Measurements from ENCODE around the gene RGS14. TPM values are rescaled to one million over a fixed set of nuclear protein-coding genes. Genes with fewer than 3 reads are reported as not detected.

RGS14 gene
- polyA plus RNA-seq, 4 donors, result 12.8 to 31.3 (median 20.6) TPM

DNA sequence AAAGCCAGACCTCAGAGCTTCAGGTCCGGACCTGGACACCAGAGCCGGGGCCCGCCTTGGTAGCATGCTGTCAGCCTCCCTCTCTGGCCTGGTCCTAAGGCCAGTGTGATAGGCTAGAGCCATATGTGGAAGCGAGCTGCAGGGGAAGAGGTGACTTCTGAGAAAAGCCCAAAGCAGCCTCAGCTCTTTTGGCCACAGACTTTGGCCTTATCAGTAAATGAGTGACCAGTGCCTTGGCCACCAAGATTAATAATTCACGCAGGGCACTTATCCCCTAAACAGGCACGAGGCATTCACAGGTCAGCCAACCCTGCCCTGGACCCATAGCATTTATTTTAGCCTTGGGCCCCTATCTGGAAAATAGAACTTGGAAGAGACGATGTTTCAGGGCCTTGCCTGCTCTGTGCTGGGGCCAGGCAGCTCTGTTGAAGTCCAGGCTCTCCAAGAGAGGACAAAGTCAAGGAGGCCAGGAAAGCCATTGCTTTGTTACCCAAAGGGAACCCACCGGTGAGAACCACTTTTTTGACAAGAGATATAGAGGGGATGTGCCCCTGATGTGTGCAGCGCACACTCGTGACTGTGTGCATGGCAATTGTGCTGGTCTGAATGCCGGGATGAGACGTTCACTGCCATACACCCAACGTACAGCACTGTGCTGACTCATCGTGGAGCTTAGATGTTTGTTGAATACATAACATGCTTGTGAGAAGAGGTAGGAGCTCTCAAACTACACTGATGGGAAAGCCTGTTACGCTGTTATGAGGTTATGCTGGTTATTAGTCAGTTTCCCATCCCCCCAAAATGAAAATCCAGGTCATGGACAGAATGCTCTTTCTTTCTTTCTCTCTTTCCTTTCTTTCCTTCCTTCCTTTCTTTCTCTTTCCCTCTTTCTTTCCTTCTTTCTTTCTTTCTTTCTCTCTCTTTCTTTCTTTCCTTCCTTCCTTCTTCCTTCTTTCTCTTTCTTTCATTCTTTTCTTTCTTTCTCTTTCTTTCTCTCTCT, 21.5 kb downstream of the RGS14 start:
- Histone ChIP-seq H3K36me3 (ENCODE audit: control insufficient read depth in 3 of 3, insufficient read depth in 2 of 3, low read depth in 1 of 3, low read length in 3 of 3) (no peaks in the 10 kb centered on the region), H3K27ac (ENCODE audit: low read depth in 1 of 3, low read length in 2 of 3) (peak overlapping the region in 1 of 3 donors; percentile 17), H3K9me3 (ENCODE audit: control insufficient read depth in 2 of 2, insufficient read depth in 1 of 2, low read depth in 1 of 2, low read length in 1 of 2) (no peaks in the 10 kb centered on the region), H3K4me3 (ENCODE audit: low read depth in 1 of 3, low read length in 3 of 3) (no peak overlapping the region), H3K4me1 (ENCODE audit: control insufficient read depth in 3 of 3, insufficient read depth in 2 of 3, low read depth in 1 of 3, low read length in 2 of 3) (peaks cover 0 to 7% (median 0%) of the 10 kb centered on the region in 3 donors), H3K27me3 (ENCODE audit: control insufficient read depth in 3 of 3, insufficient read depth in 3 of 3, low read length in 3 of 3) (peaks cover 0 to 4% (median 0%) of the 10 kb centered on the region in 3 donors)
- peak in 1 of 2 donors; percentile 51 for DNase-seq
- WGBS, 3 donors, result 71 to 77% (median 75%) methylated on average over 15 of the region's 15 CpGs
- FAIRE-seq, result no peak

DNA sequence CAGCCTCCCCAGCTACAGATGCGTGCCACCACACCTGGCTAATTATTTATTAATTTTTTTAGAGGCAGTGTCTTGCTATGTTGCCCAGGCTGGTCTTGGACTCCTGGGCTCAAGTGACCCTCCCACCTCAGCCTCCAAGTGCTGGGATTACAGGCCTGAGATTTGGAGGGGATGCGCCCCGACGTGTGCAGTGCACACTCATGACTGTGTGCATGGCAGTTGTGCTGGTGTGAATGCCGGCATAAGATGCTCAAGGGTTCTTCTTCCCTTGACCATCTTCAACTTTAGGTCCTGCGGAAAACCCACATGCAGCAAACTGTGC, 23.0 kb downstream of the RGS14 start:
- Histone ChIP-seq H3K36me3 (ENCODE audit: control insufficient read depth in 3 of 3, insufficient read depth in 2 of 3, low read depth in 1 of 3, low read length in 3 of 3) (no peaks in the 10 kb centered on the region), H3K4me1 (ENCODE audit: control insufficient read depth in 3 of 3, insufficient read depth in 2 of 3, low read depth in 1 of 3, low read length in 2 of 3) (peaks cover 0 to 7% (median 0%) of the 10 kb centered on the region in 3 donors), H3K27me3 (ENCODE audit: control insufficient read depth in 3 of 3, insufficient read depth in 3 of 3, low read length in 3 of 3) (peaks cover 0 to 4% (median 0%) of the 10 kb centered on the region in 3 donors), H3K27ac (ENCODE audit: low read depth in 1 of 3, low read length in 2 of 3) (no peak overlapping the region), H3K9me3 (ENCODE audit: control insufficient read depth in 2 of 2, insufficient read depth in 1 of 2, low read depth in 1 of 2, low read length in 1 of 2) (no peaks in the 10 kb centered on the region), H3K4me3 (ENCODE audit: low read depth in 1 of 3, low read length in 3 of 3) (no peak overlapping the region)
- DNase-seq (no peak), FAIRE-seq (no peak)
- 88 to 92% (median 91%) methylated on average over 6 of the region's 6 CpGs for WGBS, 3 donors

DNA sequence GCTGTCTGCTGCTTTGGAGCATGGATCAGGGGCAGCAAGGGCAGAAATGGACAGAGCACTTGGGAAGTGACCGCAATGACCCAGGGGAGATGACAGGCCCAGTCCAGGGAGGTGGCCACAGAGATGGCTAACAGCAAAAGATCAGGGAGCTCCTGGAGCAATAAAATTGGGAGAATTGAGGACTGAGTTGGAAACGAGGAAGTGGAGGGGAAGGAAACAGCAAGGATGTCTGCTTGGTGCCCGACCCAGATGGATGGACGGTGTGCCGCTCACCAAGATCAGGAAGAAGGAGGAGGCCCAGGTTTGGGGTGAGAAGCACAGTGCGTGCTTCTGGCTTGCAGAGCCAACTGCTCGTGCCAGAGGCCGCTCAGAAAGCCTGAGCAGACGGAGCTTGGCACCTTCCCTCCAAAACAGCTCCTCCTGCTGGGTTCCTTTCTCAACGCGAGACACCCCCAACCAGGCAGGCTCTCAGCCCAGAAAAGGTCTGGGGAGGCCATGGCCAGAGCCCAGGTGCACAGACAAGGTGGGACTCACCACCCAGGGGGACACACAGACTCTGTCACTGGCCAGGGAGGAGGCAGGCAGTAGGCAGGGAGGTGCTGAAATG, 24.8 kb downstream of the RGS14 start:
- H3K27ac ChIP-seq (ENCODE audit: low read depth in 1 of 3, low read length in 2 of 3), result no peak overlapping the region
- WGBS, 3 donors, result 25 to 42% (median 33%) methylated on average over 11 of the region's 11 CpGs
- H3K27me3 ChIP-seq (ENCODE audit: control insufficient read depth in 3 of 3, insufficient read depth in 3 of 3, low read length in 3 of 3), result peaks cover 0 to 4% (median 0%) of the 10 kb centered on the region in 3 donors
- H3K36me3 ChIP-seq (ENCODE audit: control insufficient read depth in 3 of 3, insufficient read depth in 2 of 3, low read depth in 1 of 3, low read length in 3 of 3), result no peaks in the 10 kb centered on the region
- no peak for DNase-seq
- no peak for FAIRE-seq
- H3K9me3 ChIP-seq (ENCODE audit: control insufficient read depth in 2 of 2, insufficient read depth in 1 of 2, low read depth in 1 of 2, low read length in 1 of 2), result no peaks in the 10 kb centered on the region
- peaks cover 0 to 7% (median 0%) of the 10 kb centered on the region in 3 donors for H3K4me1 ChIP-seq (ENCODE audit: control insufficient read depth in 3 of 3, insufficient read depth in 2 of 3, low read depth in 1 of 3, low read length in 2 of 3)
- H3K4me3 ChIP-seq (ENCODE audit: low read depth in 1 of 3, low read length in 3 of 3), result no peak overlapping the region

DNA sequence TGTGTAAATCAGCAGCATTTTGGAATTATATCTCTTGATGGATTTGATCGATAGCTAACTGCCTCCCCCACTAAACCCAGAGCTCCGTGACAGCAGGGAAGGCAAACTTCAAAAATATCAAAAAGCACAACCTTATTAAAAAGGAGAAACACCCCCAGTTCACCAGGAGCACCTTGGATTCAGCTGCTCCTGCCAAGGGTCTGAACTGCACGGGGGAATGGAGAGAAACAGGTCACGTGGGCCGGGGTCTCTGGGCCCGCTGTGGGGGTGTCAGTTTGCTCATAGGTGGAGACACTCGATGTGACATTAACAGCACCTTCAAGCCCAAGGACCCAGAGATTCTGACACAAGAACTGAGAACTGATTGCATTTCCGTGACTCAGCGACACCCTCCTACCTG, 25.5 kb downstream of the RGS14 start:
- Histone ChIP-seq H3K27me3 (ENCODE audit: control insufficient read depth in 3 of 3, insufficient read depth in 3 of 3, low read length in 3 of 3) (peaks cover 0 to 4% (median 0%) of the 10 kb centered on the region in 3 donors), H3K27ac (ENCODE audit: low read depth in 1 of 3, low read length in 2 of 3) (no peak overlapping the region), H3K9me3 (ENCODE audit: control insufficient read depth in 2 of 2, insufficient read depth in 1 of 2, low read depth in 1 of 2, low read length in 1 of 2) (no peaks in the 10 kb centered on the region), H3K4me3 (ENCODE audit: low read depth in 1 of 3, low read length in 3 of 3) (no peak overlapping the region), H3K36me3 (ENCODE audit: control insufficient read depth in 3 of 3, insufficient read depth in 2 of 3, low read depth in 1 of 3, low read length in 3 of 3) (no peaks in the 10 kb centered on the region), H3K4me1 (ENCODE audit: control insufficient read depth in 3 of 3, insufficient read depth in 2 of 3, low read depth in 1 of 3, low read length in 2 of 3) (peaks cover 0 to 7% (median 0%) of the 10 kb centered on the region in 3 donors)
- 88 to 90% (median 88%) methylated on average over 9 of the region's 9 CpGs for WGBS, 3 donors
- DNase-seq (no peak), FAIRE-seq (no peak)

DNA sequence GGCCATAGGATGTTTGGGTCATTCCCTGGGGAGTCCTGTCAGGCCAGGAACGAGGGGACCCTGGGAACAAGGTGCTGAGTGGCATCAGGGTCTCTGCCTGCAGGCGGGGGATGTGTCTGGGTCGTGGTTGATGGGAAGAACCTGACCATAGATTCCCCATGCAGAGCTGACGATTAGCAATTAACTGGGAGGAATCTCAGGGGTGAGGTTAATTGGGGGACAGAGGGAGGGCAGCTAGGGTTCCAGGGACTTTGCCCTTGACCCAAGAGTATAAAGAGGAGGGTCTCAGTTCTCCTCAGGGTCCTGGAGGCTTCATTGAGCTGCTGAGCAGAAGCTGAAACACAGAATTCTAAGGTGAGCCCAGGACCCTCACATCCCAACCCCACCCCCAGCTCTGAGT, 26.4 kb downstream of the RGS14 start, which contains the start of gene SLC34A1:
TSS of gene SLC34A1 (plus strand) at position 301 of the 400 bp plus-strand sequence. CDS start 1,308 bp downstream, outside the sequence.
- Histone ChIP-seq H3K4me3 (ENCODE audit: low read depth in 1 of 3, low read length in 3 of 3) (no peak within 1 kb of the TSS), H3K9me3 (ENCODE audit: control insufficient read depth in 2 of 2, insufficient read depth in 1 of 2, low read depth in 1 of 2, low read length in 1 of 2) (no peaks in the 10 kb centered on the region), H3K4me1 (ENCODE audit: control insufficient read depth in 3 of 3, insufficient read depth in 2 of 3, low read depth in 1 of 3, low read length in 2 of 3) (no peaks in the 10 kb centered on the region), H3K27me3 (ENCODE audit: control insufficient read depth in 3 of 3, insufficient read depth in 3 of 3, low read length in 3 of 3) (peaks cover 0 to 4% (median 0%) of the 10 kb centered on the region in 3 donors), H3K36me3 (ENCODE audit: control insufficient read depth in 3 of 3, insufficient read depth in 2 of 3, low read depth in 1 of 3, low read length in 3 of 3) (no peaks in the 10 kb centered on the region), H3K27ac (ENCODE audit: low read depth in 1 of 3, low read length in 2 of 3) (no peak within 1 kb of the TSS)
- 52 to 60% (median 56%) methylated on average over 4 of the region's 4 CpGs for WGBS, 3 donors
- DNase-seq, result no peak
- FAIRE-seq, result no peak

DNA sequence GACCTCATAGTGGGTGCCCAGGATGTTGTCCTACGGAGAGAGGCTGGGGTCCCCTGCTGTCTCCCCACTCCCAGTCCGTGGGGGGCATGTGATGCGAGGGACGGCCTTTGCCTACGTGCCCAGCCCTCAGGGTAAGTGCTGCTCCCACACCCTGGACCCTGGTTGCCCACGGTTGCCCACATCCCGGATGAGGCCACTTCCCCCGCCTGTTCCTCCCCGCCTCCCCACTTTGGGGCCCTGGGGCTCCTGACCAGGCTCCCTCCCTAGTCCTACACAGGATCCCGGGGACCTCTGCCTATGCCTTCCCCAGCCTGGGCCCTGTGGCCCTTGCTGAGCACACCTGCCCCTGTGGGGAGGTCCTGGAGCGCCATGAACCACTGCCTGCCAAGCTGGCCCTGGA, 28.0 kb downstream of the RGS14 start:
- DNase-seq (no peak), FAIRE-seq (no peak)
- Histone ChIP-seq H3K27me3 (ENCODE audit: control insufficient read depth in 3 of 3, insufficient read depth in 3 of 3, low read length in 3 of 3) (peaks cover 0 to 4% (median 0%) of the 10 kb centered on the region in 3 donors), H3K4me3 (ENCODE audit: low read depth in 1 of 3, low read length in 3 of 3) (no peak overlapping the region), H3K27ac (ENCODE audit: low read depth in 1 of 3, low read length in 2 of 3) (no peak overlapping the region), H3K36me3 (ENCODE audit: control insufficient read depth in 3 of 3, insufficient read depth in 2 of 3, low read depth in 1 of 3, low read length in 3 of 3) (no peaks in the 10 kb centered on the region), H3K4me1 (ENCODE audit: control insufficient read depth in 3 of 3, insufficient read depth in 2 of 3, low read depth in 1 of 3, low read length in 2 of 3) (no peaks in the 10 kb centered on the region), H3K9me3 (ENCODE audit: control insufficient read depth in 2 of 2, insufficient read depth in 1 of 2, low read depth in 1 of 2, low read length in 1 of 2) (no peaks in the 10 kb centered on the region)
- WGBS, 3 donors, result 70 to 72% (median 70%) methylated on average over 5 to 11 of the region's 11 CpGs

DNA sequence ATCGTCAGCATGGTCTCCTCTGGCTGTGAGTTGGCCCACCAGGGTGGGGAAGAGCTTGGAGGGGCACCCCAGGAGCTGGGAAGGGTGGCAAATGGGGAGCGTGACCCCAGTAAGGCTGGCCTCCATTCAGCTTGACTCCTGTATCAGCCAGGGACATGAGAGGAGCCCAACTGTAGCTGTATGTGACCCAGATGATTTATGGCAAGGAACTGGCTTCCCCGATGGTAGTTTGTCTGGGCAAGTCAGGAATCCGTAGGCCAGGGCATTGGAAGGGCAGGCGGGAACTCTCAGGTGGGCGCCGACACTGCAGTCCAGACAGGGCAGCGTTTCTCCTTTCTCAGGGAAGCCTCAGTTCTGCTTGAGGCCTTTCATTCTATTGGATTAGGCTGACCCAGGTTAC, 28.8 kb downstream of the RGS14 start:
- Histone ChIP-seq H3K9me3 (ENCODE audit: control insufficient read depth in 2 of 2, insufficient read depth in 1 of 2, low read depth in 1 of 2, low read length in 1 of 2) (no peaks in the 10 kb centered on the region), H3K4me1 (ENCODE audit: control insufficient read depth in 3 of 3, insufficient read depth in 2 of 3, low read depth in 1 of 3, low read length in 2 of 3) (no peaks in the 10 kb centered on the region), H3K36me3 (ENCODE audit: control insufficient read depth in 3 of 3, insufficient read depth in 2 of 3, low read depth in 1 of 3, low read length in 3 of 3) (no peaks in the 10 kb centered on the region), H3K27ac (ENCODE audit: low read depth in 1 of 3, low read length in 2 of 3) (no peak overlapping the region), H3K4me3 (ENCODE audit: low read depth in 1 of 3, low read length in 3 of 3) (no peak overlapping the region), H3K27me3 (ENCODE audit: control insufficient read depth in 3 of 3, insufficient read depth in 3 of 3, low read length in 3 of 3) (peaks cover 0 to 4% (median 0%) of the 10 kb centered on the region in 3 donors)
- 81 to 87% (median 85%) methylated on average over 8 of the region's 8 CpGs for WGBS, 3 donors
- DNase-seq, result no peak
- no peak for FAIRE-seq

DNA sequence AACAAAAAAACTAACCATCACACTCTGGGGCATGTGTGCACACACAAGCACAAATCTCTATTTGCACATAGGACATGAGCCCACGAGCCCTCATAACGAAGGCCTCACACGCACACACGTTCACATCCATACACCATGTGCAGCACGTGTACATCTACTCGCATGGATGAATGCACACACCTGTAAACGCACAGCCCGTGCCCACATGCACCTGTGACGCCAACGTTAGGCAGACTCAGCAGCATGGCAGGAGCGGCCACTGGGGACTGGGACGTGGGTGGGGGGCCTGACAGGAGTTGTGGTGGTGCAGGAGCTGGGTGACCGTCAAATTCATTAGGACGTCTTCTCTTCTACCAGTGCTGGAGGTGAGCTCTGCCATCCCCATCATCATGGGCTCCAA, 29.7 kb downstream of the RGS14 start:
- Histone ChIP-seq H3K4me3 (ENCODE audit: low read depth in 1 of 3, low read length in 3 of 3) (no peak overlapping the region), H3K36me3 (ENCODE audit: control insufficient read depth in 3 of 3, insufficient read depth in 2 of 3, low read depth in 1 of 3, low read length in 3 of 3) (no peaks in the 10 kb centered on the region), H3K27me3 (ENCODE audit: control insufficient read depth in 3 of 3, insufficient read depth in 3 of 3, low read length in 3 of 3) (peaks cover 0 to 2% (median 0%) of the 10 kb centered on the region in 3 donors), H3K9me3 (ENCODE audit: control insufficient read depth in 2 of 2, insufficient read depth in 1 of 2, low read depth in 1 of 2, low read length in 1 of 2) (no peaks in the 10 kb centered on the region), H3K27ac (ENCODE audit: low read depth in 1 of 3, low read length in 2 of 3) (no peak overlapping the region), H3K4me1 (ENCODE audit: control insufficient read depth in 3 of 3, insufficient read depth in 2 of 3, low read depth in 1 of 3, low read length in 2 of 3) (no peaks in the 10 kb centered on the region)
- no peak for DNase-seq
- WGBS, 3 donors, result 83 to 86% (median 83%) methylated on average over 14 of the region's 14 CpGs
- FAIRE-seq, result no peak

Measured in small intestine (tissue), 7 donors.